Muscle of leg (tissue), 11 donors: ENCODE results near the gene KIF18A. TPM values are rescaled to one million over a fixed set of nuclear protein-coding genes. Genes with fewer than 3 reads are reported as not detected.

ENCODE experiments used
- DNase-seq: peaks from one replicate; pipeline ENCODE4 v3.0.0; 2013
- H3K27ac ChIP-seq: one replicate; pipeline ENCODE4 v1.5.1; 2013; ENCODE audit warnings: mild to moderate bottlenecking, low read length, control low read depth
- H3K27me3 ChIP-seq: one replicate; pipeline ENCODE4 v1.6.1; 2013; ENCODE audit warnings: low read length; ENCODE audit not compliant: control insufficient read depth, insufficient read depth
- H3K36me3 ChIP-seq: one replicate; pipeline ENCODE4 v1.6.1; 2013; ENCODE audit warnings: low read length; ENCODE audit not compliant: control insufficient read depth, insufficient read depth
- H3K4me1 ChIP-seq: one replicate; pipeline ENCODE4 v1.6.1; 2013; ENCODE audit warnings: low read length; ENCODE audit not compliant: control insufficient read depth, insufficient read depth
- H3K4me3 ChIP-seq: one replicate; pipeline ENCODE4 v1.5.1; 2013; ENCODE audit warnings: low read length, control low read depth
- H3K9me3 ChIP-seq: replicated peaks from 2 replicates; pipeline ENCODE4 v1.6.1; 2013; ENCODE audit warnings: low read depth, low read length; ENCODE audit not compliant: control insufficient read depth
- WGBS: methylation state at CpG from one replicate; pipeline ENCODE4 v1.1.5; 2013; ENCODE audit warnings: missing lambda C conversion rate; ENCODE audit not compliant: insufficient coverage; 5-methylcytosine and 5-hydroxymethylcytosine counted together
- polyA plus RNA-seq, 8 donors: library from polyadenylated mRNA; unstranded; fragments of 120-200 nt; gene quantifications; one replicate each; pipeline versions ENCODE4 v1.2.1 to v1.2.3, GENCODE V29; 2013; ENCODE audit warnings: inconsistent platforms in 1 of 8, low replicate concordance in 1 of 8; ENCODE audit not compliant: insufficient read length in 8 of 8, insufficient read depth in 1 of 8
- total RNA-seq: library from RNA; stranded (reverse); fragments of 120-200 nt; gene quantifications from one replicate; pipeline ENCODE4 v1.2.4, GENCODE V29; 2013

KIF18A gene
- total and polyA plus RNA-seq, 9 donors, result 3.9 to 7.4 (median 5.4) TPM

- Histone ChIP-seq H3K36me3 (no peaks in the 10 kb centered on the region), H3K9me3 (no peaks in the 10 kb centered on the region), H3K27me3 (no peaks in the 10 kb centered on the region), H3K4me3 (no peak overlapping the region), H3K4me1 (no peaks in the 10 kb centered on the region), H3K27ac (no peak overlapping the region)
- no CpG with 5 or more reads among the region's 2 CpGs for WGBS
- no peak for DNase-seq
Measured at GRCh38 chr11:28054821-28055220, 53.1 kb downstream of the KIF18A start.

GRCh38 chr11:28049338-28050216 lies 58.4 kb downstream of the KIF18A start:
- WGBS, result 48% methylated on average over 2 of the region's 5 CpGs
- DNase-seq, result no peak
- H3K4me1 ChIP-seq, result no peaks in the 10 kb centered on the region
- no peak overlapping the region for H3K4me3 ChIP-seq
- H3K27me3 ChIP-seq, result no peaks in the 10 kb centered on the region
- H3K9me3 ChIP-seq, result no peaks in the 10 kb centered on the region
- no peaks in the 10 kb centered on the region for H3K36me3 ChIP-seq
- no peak overlapping the region for H3K27ac ChIP-seq

GRCh38 chr11:28048812-28049211 lies 59.1 kb downstream of the KIF18A start:
- H3K36me3 ChIP-seq, result no peaks in the 10 kb centered on the region
- H3K4me3 ChIP-seq, result no peak overlapping the region
- no peaks in the 10 kb centered on the region for H3K27me3 ChIP-seq
- H3K9me3 ChIP-seq, result no peaks in the 10 kb centered on the region
- no peak for DNase-seq
- H3K4me1 ChIP-seq, result no peaks in the 10 kb centered on the region
- H3K27ac ChIP-seq, result no peak overlapping the region

- Histone ChIP-seq H3K27ac (no peak overlapping the region), H3K9me3 (no peaks in the 10 kb centered on the region), H3K4me3 (no peak overlapping the region), H3K36me3 (no peaks in the 10 kb centered on the region), H3K4me1 (no peaks in the 10 kb centered on the region), H3K27me3 (no peaks in the 10 kb centered on the region)
- no peak for DNase-seq
- no CpG with 5 or more reads among the region's 3 CpGs for whole genome bisulfite sequencing
Measured at GRCh38 chr11:28043930-28044709, 63.8 kb downstream of the KIF18A start.

GRCh38 chr11:28040384-28040783 lies 67.6 kb downstream of the KIF18A start:
- no CpG with 5 or more reads among the region's 2 CpGs for WGBS
- DNase-seq, result no peak
- Histone ChIP-seq H3K27me3 (no peaks in the 10 kb centered on the region), H3K9me3 (no peaks in the 10 kb centered on the region), H3K36me3 (no peaks in the 10 kb centered on the region), H3K4me1 (no peaks in the 10 kb centered on the region), H3K4me3 (no peak overlapping the region), H3K27ac (no peak overlapping the region)

- Histone ChIP-seq H3K9me3 (no peaks in the 10 kb centered on the region), H3K27ac (no peak overlapping the region), H3K4me1 (no peaks in the 10 kb centered on the region), H3K4me3 (no peak overlapping the region), H3K36me3 (no peaks in the 10 kb centered on the region), H3K27me3 (no peaks in the 10 kb centered on the region)
- WGBS, result no CpG with 5 or more reads among the region's 1 CpG
- peak; percentile 42 for DNase-seq
Measured at GRCh38 chr11:28038775-28039174, 69.2 kb downstream of the KIF18A start.

GRCh38 chr11:28026634-28027290 lies 81.2 kb downstream of the KIF18A start:
- H3K36me3 ChIP-seq, result no peaks in the 10 kb centered on the region
- no peaks in the 10 kb centered on the region for H3K27me3 ChIP-seq
- DNase-seq, result no peak
- no CpG with 5 or more reads among the region's 2 CpGs for WGBS
- H3K9me3 ChIP-seq, result no peaks in the 10 kb centered on the region
- no peaks in the 10 kb centered on the region for H3K4me1 ChIP-seq
- H3K27ac ChIP-seq, result no peak overlapping the region
- no peak overlapping the region for H3K4me3 ChIP-seq

- no peaks in the 10 kb centered on the region for H3K36me3 ChIP-seq
- no CpG with 5 or more reads among the region's 2 CpGs for WGBS
- no peak for DNase-seq
Measured at GRCh38 chr11:28017816-28018215, 90.1 kb downstream of the KIF18A start.

GRCh38 chr11:28011813-28012212 lies 96.1 kb downstream of the KIF18A start:
- Histone ChIP-seq H3K36me3 (no peaks in the 10 kb centered on the region), H3K4me3 (no peak overlapping the region), H3K4me1 (no peaks in the 10 kb centered on the region), H3K27me3 (no peaks in the 10 kb centered on the region), H3K9me3 (no peaks in the 10 kb centered on the region), H3K27ac (no peak overlapping the region)
- no peak for DNase-seq
- WGBS, result 56% methylated on average over 1 of the region's 4 CpGs

More at GRCh38 chr11:28017816-28018215, 90.1 kb downstream of the KIF18A start:
- Histone ChIP-seq H3K27me3 (no peaks in the 10 kb centered on the region), H3K4me3 (no peak overlapping the region), H3K27ac (no peak overlapping the region), H3K4me1 (no peaks in the 10 kb centered on the region), H3K9me3 (no peaks in the 10 kb centered on the region)

GRCh38 chr11:28009996-28010395 lies 98.0 kb downstream of the KIF18A start:
- Histone ChIP-seq H3K4me3 (no peak overlapping the region), H3K4me1 (no peaks in the 10 kb centered on the region), H3K36me3 (no peaks in the 10 kb centered on the region), H3K27me3 (no peaks in the 10 kb centered on the region), H3K27ac (no peak overlapping the region), H3K9me3 (no peaks in the 10 kb centered on the region)
- WGBS, result no CpG with 5 or more reads among the region's 1 CpG
- peak; percentile 85 for DNase-seq
